Mammary epithelial cell (primary cell): ENCODE data around the gene RASL12.

Experiments
- CTCF ChIP-seq, 2 donors: IDR thresholded peaks in 1 of 2; conservative IDR thresholded peaks in 1 of 2; 2 replicates each; pipeline ENCODE4 v1.5.1; 2011 to 2012; ENCODE audit warnings: inconsistent platforms in 2 of 2, low read length in 2 of 2, mild to moderate bottlenecking in 2 of 2, control low read depth in 1 of 2, low read depth in 1 of 2; ENCODE audit not compliant: insufficient read depth in 1 of 2; ENCODE audit errors: extremely low read depth in 1 of 2
- EZH2 ChIP-seq: IDR thresholded peaks from 2 replicates; pipeline ENCODE4 v1.6.1; 2012; ENCODE audit warnings: low read length, inconsistent platforms, borderline replicate concordance

GRCh38 chr15:65060641-65061397 is 7.0 kb downstream of the RASL12 start:
- TF ChIP-seq CTCF (conservative IDR thresholded peaks at IDR 0.05 in 1 of 2, IDR thresholded peaks at IDR 0.05 in 1 of 2; ENCODE audit: extremely low read depth in 1 of 2, insufficient read depth in 1 of 2, low read depth in 1 of 2, low read length in 2 of 2) (no peak), EZH2 (no peak)
